Erythroblast (primary cell): Measurements from ENCODE around the gene PDE4D.

Experiments
- GATA1 ChIP-seq: IDR thresholded peaks from 2 replicates; pipeline ENCODE4 v1.6.1; 2011; ENCODE audit warnings: low read depth, mild to moderate bottlenecking, control low read depth, low read length, moderate library complexity
- POLR2A ChIP-seq: IDR thresholded peaks from 2 replicates; pipeline ENCODE4 v1.6.1; 2011; ENCODE audit warnings: mild to moderate bottlenecking, low read length

DNA sequence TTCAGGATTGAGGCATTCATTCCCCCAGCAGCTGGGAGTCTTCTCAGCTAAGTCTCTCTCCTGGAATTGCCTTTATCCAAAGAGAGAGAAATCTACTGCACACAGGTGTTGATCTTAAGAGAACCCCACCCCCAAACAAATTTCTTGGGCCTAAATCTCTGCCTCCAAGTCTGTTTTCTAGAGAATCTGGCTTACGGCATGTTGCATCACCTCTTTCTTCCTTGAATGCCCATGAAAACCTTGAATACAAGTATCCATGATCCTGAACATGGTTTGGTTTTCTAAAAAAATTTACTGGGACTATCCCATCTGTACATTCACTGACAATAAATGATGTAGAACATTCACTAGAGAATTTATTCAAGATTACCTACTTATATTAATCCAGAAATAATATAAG is 401.6 kb downstream of the PDE4D start:
- no peak for TF ChIP-seq GATA1
- no peak for TF ChIP-seq POLR2A
